Panc1 (cell line): ENCODE results near the gene CCNJL. TPM values are rescaled to one million over a fixed set of nuclear protein-coding genes. Genes with fewer than 3 reads are reported as not detected.

ENCODE experiments used
- ATAC-seq: fragments of 200-7000 bp; cut with Tn5 transposase; 2 replicates; pipeline ENCODE4 v1.9.1; 2020; ENCODE audit warnings: mild to moderate bottlenecking, moderate library complexity
- BruUV-seq: library from RNA; stranded (reverse); fragments of 400-500 nt; replicated peaks from 2 replicates; lab custom pipeline; 2021; lab: Mats Ljungman, UMichigan
- CTCF ChIA-PET: fragments of 300-600 bp; sonication (Branson Sonifier 250); formaldehyde crosslinking; loops from one replicate; lab custom pipeline; 2022; ENCODE audit warnings: antibody characterized with exemption; lab: Charles Lee
- POLR2A ChIA-PET: fragments of 300-600 bp; sonication (Branson Sonifier 250); formaldehyde crosslinking; loops from one replicate; lab custom pipeline; 2022; ENCODE audit warnings: antibody characterized with exemption; lab: Charles Lee
- DNase-seq: peaks from one replicate; pipeline ENCODE4 v3.0.0-alpha.2; 2010; ENCODE audit warnings: low read depth, low spot score
- H3K27ac ChIP-seq: 2 replicates; pipeline ENCODE4 v1.5.1; 2011; ENCODE audit warnings: mild to moderate bottlenecking, low read length, inconsistent platforms
- H3K27me3 ChIP-seq: fragments of 200-500 bp; sonication (Bioruptor generic); 2 replicates; pipeline ENCODE4 v1.6.0; 2014; ENCODE audit warnings: low read length, inconsistent platforms; ENCODE audit not compliant: control insufficient read depth, insufficient read depth
- H3K36me3 ChIP-seq: fragments of 200-500 bp; sonication (Bioruptor generic); 2 replicates; pipeline ENCODE4 v1.5.1; 2014; ENCODE audit warnings: inconsistent platforms, mild to moderate bottlenecking, low read length, moderate library complexity; ENCODE audit not compliant: control insufficient read depth, insufficient read depth
- H3K4me1 ChIP-seq: 2 replicates; pipeline ENCODE4 v1.5.1; 2011; ENCODE audit warnings: inconsistent platforms, mild to moderate bottlenecking, low read length, moderate library complexity; ENCODE audit not compliant: control insufficient read depth, insufficient read depth
- H3K4me3 ChIP-seq, 2 experiments: 2 replicates each; pipeline ENCODE4 v1.5.1; 2011 to 2012; ENCODE audit warnings: low read depth in 2 of 2, low read length in 2 of 2, mild to moderate bottlenecking in 2 of 2, inconsistent platforms in 1 of 2, moderate library complexity in 1 of 2
- H3K9me3 ChIP-seq: fragments of 200-500 bp; sonication (Bioruptor generic); 2 replicates; pipeline ENCODE4 v1.5.1; 2014; ENCODE audit warnings: low read depth, mild to moderate bottlenecking, inconsistent platforms, low read length, moderate library complexity; ENCODE audit not compliant: control insufficient read depth, insufficient read depth
- CTCF ChIP-seq: fragments of 450-650 bp; IDR thresholded peaks from 2 replicates; pipeline ENCODE4 v1.5.1; 2017; ENCODE audit warnings: mild to moderate bottlenecking
- POLR2AphosphoS5 ChIP-seq: IDR thresholded peaks from 2 replicates; pipeline ENCODE4 v1.6.1; 2012; ENCODE audit warnings: mild to moderate bottlenecking, low read depth, low read length, moderate library complexity
- REST ChIP-seq, 2 experiments: IDR thresholded peaks; 2 replicates each; pipeline ENCODE4 v1.6.1; 2011 to 2012; ENCODE audit warnings: low read depth in 2 of 2, control low read depth in 1 of 2, low read length in 1 of 2, mild to moderate bottlenecking in 1 of 2, moderate library complexity in 1 of 2; ENCODE audit not compliant: insufficient read depth in 1 of 2
- SIN3A ChIP-seq: IDR thresholded peaks from 2 replicates; pipeline ENCODE4 v1.6.1; 2012; ENCODE audit warnings: low read depth, mild to moderate bottlenecking, low read length, moderate library complexity, borderline replicate concordance; ENCODE audit not compliant: insufficient read depth
- TCF7L2 ChIP-seq: IDR thresholded peaks from 2 replicates; pipeline ENCODE4 v1.6.1; 2011; ENCODE audit warnings: mild to moderate bottlenecking, low read depth, low read length, inconsistent platforms
- in situ Hi-C: cut with HindIII; loops from 2 replicates; pipeline ENCODE4 v1.10.0; 2016; ENCODE audit warnings: low sequenced_read_pairs, low pct_unique_long_range_greater_than_20kb
- intact Hi-C: fragments of 100-400 bp; cut with micrococcal nuclease; formaldehyde crosslinking; loops from one replicate; pipeline ENCODE4 v1.10.0; 2022; ENCODE audit not compliant: unreplicated experiment
- total RNA-seq: library from RNA; stranded (reverse); gene quantifications from one replicate; pipeline ENCODE4 v1.2.1, GENCODE V29; 2021; ENCODE audit not compliant: unreplicated experiment

Gene CCNJL
- total RNA-seq, 1 experiment from 2014 or later, result 35.0 TPM

GRCh38 chr5:160242145-160242544 lies 70.2 kb downstream of the CCNJL start:
- Histone ChIP-seq H3K36me3 (no peaks in the 10 kb centered on the region), H3K4me1 (no peaks in the 10 kb centered on the region), H3K27me3 (no peaks in the 10 kb centered on the region), H3K27ac (no peak overlapping the region), H3K9me3 (no peaks in the 10 kb centered on the region), H3K4me3 (no peak overlapping the region)
- POLR2A ChIA-PET, result interaction anchor here (0.6 kb wide), 1 partner anchor 163 kb away, joined by 3 read pairs; no protein-coding TSS in a partner anchor
- intact Hi-C loops (no loop called here), in situ Hi-C loops (no loop called here)
- BruUV-seq, result no TSS peak
- TF ChIP-seq REST (IDR thresholded peaks at IDR 0.05; ENCODE audit: insufficient read depth in 1 of 2, low read depth in 2 of 2, low read length in 1 of 2) (no peak), POLR2AphosphoS5 (no peak), TCF7L2 (no peak), CTCF (no peak), SIN3A (no peak)
- ATAC-seq (no peak), DNase-seq (peak; percentile 22)
- CTCF ChIA-PET, result interaction anchor here (0.5 kb wide), 1 partner anchor 8 kb away, joined by 7 read pairs; no protein-coding TSS in a partner anchor

GRCh38 chr5:160240350-160240749 lies 72.0 kb downstream of the CCNJL start:
- Histone ChIP-seq H3K4me3 (no peak overlapping the region), H3K36me3 (no peaks in the 10 kb centered on the region), H3K9me3 (no peaks in the 10 kb centered on the region), H3K27me3 (no peaks in the 10 kb centered on the region), H3K27ac (no peak overlapping the region), H3K4me1 (no peaks in the 10 kb centered on the region)
- ATAC-seq, result no peak
- BruUV-seq, result no TSS peak
- ChIA-PET POLR2A (no interaction called here), CTCF (no interaction called here)
- in situ Hi-C loops, result no loop called here
- TF ChIP-seq TCF7L2 (no peak), CTCF (no peak), POLR2AphosphoS5 (no peak), SIN3A (no peak), REST (IDR thresholded peaks at IDR 0.05; ENCODE audit: insufficient read depth in 1 of 2, low read depth in 2 of 2, low read length in 1 of 2) (no peak)
- DNase-seq, result no peak
- intact Hi-C loops, result no loop called here
